ENCODE results near the gene MYPOP.

DNA sequence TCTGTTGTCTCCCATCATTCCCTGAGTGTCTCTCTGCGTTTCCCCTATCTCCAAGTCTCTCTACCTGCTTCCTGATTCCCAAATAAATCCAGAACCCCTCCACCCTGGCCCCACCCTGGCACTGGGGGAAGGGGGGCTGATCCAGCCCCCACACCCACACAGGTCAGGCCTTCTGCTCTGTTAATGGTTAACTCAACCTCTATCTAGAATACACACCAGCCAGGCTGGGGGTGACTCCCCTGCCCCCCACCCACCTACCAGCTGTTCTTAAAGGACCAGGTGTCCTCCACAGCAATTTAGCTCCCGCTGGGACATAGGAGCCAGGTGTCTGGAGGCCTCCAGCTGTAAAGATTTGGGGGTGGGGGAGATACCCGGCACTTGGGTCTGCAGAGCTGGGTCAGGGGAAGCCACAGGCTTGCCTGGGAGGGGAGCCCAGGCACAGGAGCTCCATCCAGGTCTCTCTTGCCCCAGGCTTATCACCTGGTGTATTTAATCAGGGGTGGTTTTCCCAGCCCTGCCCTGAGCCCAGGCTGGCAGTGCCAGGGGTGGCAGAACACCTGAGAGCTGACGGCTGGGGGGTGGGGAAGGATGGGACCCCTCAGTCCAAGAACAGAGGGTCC lies 20.4 kb downstream of the MYPOP start:
- TF ChIP-seq POLR2A (IDR thresholded peaks at IDR 0.05; ENCODE audit: low read length) (no peak), GATA1 (IDR thresholded peaks at IDR 0.05; ENCODE audit: low read depth, low read length) (no peak)

Data from erythroblast (primary cell).